ENCODE data around the gene PER2. TPM values are rescaled to one million over a fixed set of nuclear protein-coding genes. Genes with fewer than 3 reads are reported as not detected.

Gene PER2
- total and polyA plus RNA-seq, 2 of the 13 experiments (the other 11 are each of a cell fraction or from before 2014, with no cell fraction given) = 5.1 to 9.4 TPM

GRCh38 chr2:238320246-238320647, 31.8 kb upstream of the PER2 start, which contains the start of gene TRAF3IP1 (continued):
- TF ChIP-seq RELA (CRISPR knock-in tag; IDR thresholded peaks at IDR 0.05) (no peak), AKAP8 (CRISPR knock-in tag; IDR thresholded peaks at IDR 0.05) (peak; percentile 23; the same call in 1 of the 2 replicates), MED1 (CRISPR knock-in tag; IDR thresholded peaks at IDR 0.05) (peak; percentile 48), SP140L (CRISPR knock-in tag; IDR thresholded peaks at IDR 0.05; ENCODE audit: borderline replicate concordance) (no peak), ZNF788 (CRISPR knock-in tag; IDR thresholded peaks at IDR 0.05; ENCODE audit: borderline replicate concordance) (peak; percentile 80), MXD4 (CRISPR knock-in tag; IDR thresholded peaks at IDR 0.05) (peak; percentile 79), SALL1 (CRISPR knock-in tag; IDR thresholded peaks at IDR 0.05) (peak; percentile 75), ZNF687 (CRISPR knock-in tag; IDR thresholded peaks at IDR 0.05) (peak; percentile 68), ZNF354B (CRISPR knock-in tag; IDR thresholded peaks at IDR 0.05) (no peak), HNF4G (IDR thresholded peaks at IDR 0.05; ENCODE audit: borderline replicate concordance, low read depth, low read length) (no peak), HNF4G (CRISPR knock-in tag; IDR thresholded peaks at IDR 0.05; ENCODE audit: borderline replicate concordance, low read depth) (no peak), BCL3 (CRISPR knock-in tag; IDR thresholded peaks at IDR 0.05) (peak; percentile 40), SKI (IDR thresholded peaks at IDR 0.05; ENCODE audit: partially characterized antibody) (peak; percentile 69), PPARG (CRISPR knock-in tag; conservative IDR thresholded peaks at IDR 0.05) (no peak), ATF3 (CRISPR knock-in tag; IDR thresholded peaks at IDR 0.05) (0 out of 2 replicates have a peak, but pooled peaks have one; percentile 7), DRAP1 (CRISPR knock-in tag; IDR thresholded peaks at IDR 0.05) (no peak), ZNF414 (CRISPR knock-in tag; IDR thresholded peaks at IDR 0.05) (no peak), ZNF841 (CRISPR knock-in tag; IDR thresholded peaks at IDR 0.05; ENCODE audit: borderline replicate concordance) (no peak), ZFP90 (CRISPR knock-in tag; IDR thresholded peaks at IDR 0.05; ENCODE audit: borderline replicate concordance) (peak; percentile 81; the same call in 1 of the 2 replicates), ZNF10 (CRISPR knock-in tag; IDR thresholded peaks at IDR 0.05; ENCODE audit: borderline replicate concordance, low read depth) (no peak), MAZ (IDR thresholded peaks at IDR 0.05; ENCODE audit: borderline replicate concordance, low read depth, low read length) (peak; percentile 96), MAZ (CRISPR knock-in tag; IDR thresholded peaks at IDR 0.05; ENCODE audit: low read depth) (peak; percentile 78; the same call in 1 of the 2 replicates), TERF1 (CRISPR knock-in tag; IDR thresholded peaks at IDR 0.05) (no peak)
